Retina (tissue), 1 donor: ENCODE measurements around the gene BDH1.
"Not testable (repeated sequence)": the region's sequence is repeated elsewhere in the genome, so short reads cannot be mapped to it uniquely, and the experiment has no call there.

ENCODE experiments used
- DNase-seq: peaks from one replicate; pipeline ENCODE4 v3.0.0-alpha.2; 2016

BDH1 gene, protein sequence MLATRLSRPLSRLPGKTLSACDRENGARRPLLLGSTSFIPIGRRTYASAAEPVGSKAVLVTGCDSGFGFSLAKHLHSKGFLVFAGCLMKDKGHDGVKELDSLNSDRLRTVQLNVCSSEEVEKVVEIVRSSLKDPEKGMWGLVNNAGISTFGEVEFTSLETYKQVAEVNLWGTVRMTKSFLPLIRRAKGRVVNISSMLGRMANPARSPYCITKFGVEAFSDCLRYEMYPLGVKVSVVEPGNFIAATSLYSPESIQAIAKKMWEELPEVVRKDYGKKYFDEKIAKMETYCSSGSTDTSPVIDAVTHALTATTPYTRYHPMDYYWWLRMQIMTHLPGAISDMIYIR

GRCh38 chr3:197555281-197556261 is at the start of gene BDH1:
TSS of gene BDH1 (minus strand) at chr3:197555968. CDS start at chr3:197546443, 9,525 bp downstream.
- peak; percentile 90 for DNase-seq

DNA sequence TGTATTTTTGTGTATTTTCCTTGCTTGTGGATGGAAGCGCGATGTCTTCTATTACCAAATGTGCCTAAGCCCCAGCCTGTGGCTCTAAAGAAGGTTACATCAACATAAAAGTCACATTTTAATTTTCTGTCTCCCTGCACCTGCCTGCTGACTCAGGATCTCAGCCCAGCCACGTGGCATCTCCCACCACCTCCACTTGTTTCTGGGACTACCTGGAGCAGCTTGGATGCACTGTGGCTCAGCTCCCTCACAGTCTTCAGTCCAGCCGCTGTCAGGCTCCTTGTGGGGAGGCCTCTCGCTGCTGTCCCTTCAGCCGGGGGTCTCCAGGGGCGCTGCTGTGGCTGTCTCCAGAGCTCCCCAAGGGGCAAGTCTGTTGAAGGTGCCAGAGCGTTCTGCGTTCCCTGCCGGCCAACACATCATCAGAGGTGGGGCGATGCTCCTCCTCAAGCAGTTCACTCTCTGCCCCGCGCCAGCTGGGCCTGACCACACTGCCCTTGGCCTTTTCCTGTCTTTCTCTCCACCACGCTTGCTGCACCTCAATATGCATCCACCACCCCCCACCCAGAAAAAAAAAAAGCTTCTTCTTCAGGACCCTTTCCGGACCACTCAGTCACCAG is 47.7 kb upstream of the BDH1 start:
- no peak for DNase-seq

DNA sequence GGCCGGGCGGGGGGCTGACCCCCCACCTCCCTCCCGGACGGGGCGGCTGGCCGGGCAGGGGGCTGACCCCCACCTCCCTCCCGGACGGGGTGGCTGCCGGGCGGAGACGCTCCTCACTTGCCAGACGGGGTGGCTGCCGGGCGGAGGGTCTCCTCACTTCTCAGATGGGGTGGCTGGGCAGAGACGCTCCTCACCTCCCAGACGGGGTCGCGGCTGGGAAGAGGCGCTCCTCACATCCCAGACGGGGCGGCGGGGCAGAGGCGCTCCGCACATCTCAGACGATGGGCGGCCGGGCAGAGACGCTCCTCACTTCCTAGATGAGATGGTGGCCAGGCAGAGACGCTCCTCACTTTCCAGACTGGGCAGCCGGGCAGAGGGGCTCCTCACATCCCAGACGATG is 46.6 kb upstream of the BDH1 start:
- not testable (repeated sequence) for DNase-seq

DNA sequence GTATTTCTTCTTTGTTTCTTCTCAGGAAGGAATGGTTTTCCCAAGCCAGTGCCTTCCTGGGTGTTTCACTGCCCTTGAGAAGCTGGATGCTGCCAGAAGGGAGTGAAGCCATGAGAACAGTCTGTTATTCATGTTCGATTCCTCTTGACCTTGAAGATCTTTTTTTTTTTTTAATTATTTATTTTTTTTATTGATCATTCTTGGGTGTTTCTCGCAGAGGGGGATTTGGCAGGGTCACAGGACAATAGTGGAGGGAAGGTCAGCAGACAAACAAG is 45.7 kb upstream of the BDH1 start:
- DNase-seq: not testable (repeated sequence)

GRCh38 chr3:197600796-197601565 is 45.2 kb upstream of the BDH1 start:
- no peak for DNase-seq

- peak; percentile 91 for DNase-seq
Measured at GRCh38 chr3:197599089-197599765, 43.5 kb upstream of the BDH1 start.

DNA sequence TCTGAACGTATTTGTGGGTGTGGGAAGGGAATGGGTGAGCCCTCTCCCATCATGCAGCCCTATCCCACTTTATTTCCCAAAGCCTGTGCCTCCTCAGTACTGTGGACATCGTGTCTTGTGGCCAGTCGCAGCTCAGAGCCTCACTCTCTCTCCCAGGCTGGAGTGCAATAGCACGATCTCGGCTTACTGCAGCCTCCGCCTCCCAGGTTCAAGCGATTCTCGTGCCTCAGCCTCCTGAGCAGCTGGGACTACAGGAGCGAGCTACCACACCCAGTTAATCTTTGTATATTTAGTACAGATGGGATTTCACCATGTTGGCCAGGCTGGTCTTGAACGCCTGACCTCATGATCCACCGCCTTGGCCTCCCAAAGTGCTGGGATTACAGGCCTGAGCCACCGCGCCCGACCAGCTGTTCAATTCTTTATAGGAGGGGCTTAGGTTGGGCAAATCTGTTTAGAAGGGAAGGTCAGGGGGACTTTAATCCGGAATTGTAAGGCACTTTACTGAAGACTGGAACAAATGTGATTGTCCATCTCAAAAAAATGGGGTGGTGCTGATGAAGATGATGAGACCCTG is 42.7 kb upstream of the BDH1 start:
- DNase-seq: no peak

DNA sequence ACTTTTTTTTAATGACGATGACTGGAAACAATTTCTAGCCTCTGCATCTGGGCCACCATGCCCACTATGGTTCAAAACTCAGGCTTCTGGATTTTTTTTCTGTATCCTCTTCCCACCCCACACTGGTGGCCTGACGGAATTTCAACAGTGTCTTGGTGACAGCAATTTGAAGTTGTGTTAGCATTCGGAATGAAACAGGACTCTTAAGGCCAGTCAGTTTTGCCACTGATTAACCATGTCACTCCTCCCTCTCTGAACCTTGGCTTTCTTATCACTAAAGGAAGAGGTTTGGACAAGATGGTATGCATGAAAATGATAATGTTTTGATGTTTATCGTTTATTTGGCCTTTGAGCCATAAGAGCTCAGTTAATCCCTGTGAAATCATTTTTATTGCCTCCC is 41.6 kb upstream of the BDH1 start:
- DNase-seq: no peak

- DNase-seq: no peak
Measured at GRCh38 chr3:197595470-197596185, 39.9 kb upstream of the BDH1 start.

GRCh38 chr3:197593046-197593380 is 37.2 kb upstream of the BDH1 start:
- no peak for DNase-seq

GRCh38 chr3:197592361-197593045 is 36.7 kb upstream of the BDH1 start:
- DNase-seq: no peak

DNA sequence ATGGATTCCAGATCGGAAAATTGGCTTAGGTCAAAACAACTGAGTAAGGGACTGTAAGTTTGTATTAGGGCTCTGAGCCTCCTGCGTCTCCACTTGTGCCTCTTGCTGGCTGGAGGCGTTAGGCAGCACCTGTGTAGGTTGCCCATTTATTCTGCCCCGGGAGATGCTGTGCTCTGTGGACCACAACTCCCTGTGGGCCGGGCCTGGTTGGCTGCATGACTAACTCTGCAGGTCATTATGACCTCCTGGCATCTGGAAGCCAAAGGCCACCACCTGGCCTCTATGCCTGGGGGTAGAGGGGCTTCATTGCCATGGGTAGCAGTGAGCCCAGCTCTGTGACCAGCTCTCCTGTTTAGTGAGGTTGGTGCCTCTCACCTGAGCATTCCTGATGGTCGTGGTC is 36.0 kb upstream of the BDH1 start:
- DNase-seq: no peak

- DNase-seq: no peak
Measured at GRCh38 chr3:197590313-197590962, 34.7 kb upstream of the BDH1 start.

DNA sequence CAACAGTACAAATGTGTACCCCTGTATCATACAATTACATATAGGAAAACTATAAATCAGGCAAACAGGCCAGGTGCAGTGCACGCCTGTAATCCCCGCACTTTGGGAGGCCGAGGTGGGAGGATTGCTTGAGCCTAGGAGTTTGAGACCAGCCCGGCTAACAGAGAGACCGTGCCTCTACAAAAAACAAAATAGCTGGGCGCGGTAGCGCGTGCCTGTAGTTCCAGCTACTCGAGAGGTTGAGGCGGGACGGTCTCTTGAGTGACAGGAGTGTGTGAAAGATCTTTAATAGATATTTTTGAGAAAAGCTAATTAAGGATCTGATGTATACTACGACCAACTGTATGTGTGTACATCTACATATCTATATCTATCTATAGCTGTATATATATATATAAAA is 33.8 kb upstream of the BDH1 start:
- DNase-seq: no peak

GRCh38 chr3:197586768-197587167 is 31.0 kb upstream of the BDH1 start:
- not testable (repeated sequence) for DNase-seq

GRCh38 chr3:197586181-197586580 is 30.4 kb upstream of the BDH1 start:
- no peak for DNase-seq

DNA sequence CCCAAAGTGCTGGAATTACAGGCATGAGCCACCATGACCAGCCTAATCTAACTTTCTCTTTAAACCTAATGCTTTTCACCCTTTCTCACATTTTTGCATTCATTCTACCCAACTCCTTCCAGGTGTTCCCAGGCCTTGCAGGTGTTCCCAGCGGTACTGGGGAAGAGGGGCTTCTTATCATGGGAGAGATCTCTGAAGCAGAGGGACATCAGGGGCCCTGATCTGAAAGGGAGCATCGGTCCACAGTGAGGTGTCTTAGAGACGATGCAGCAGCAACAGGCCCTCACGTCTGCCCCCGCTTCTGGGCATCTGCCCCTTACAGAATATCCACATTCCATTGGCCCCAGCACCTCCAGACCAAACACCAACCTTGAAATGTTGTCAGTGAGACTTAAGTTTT is 29.0 kb upstream of the BDH1 start:
- no peak for DNase-seq

DNA sequence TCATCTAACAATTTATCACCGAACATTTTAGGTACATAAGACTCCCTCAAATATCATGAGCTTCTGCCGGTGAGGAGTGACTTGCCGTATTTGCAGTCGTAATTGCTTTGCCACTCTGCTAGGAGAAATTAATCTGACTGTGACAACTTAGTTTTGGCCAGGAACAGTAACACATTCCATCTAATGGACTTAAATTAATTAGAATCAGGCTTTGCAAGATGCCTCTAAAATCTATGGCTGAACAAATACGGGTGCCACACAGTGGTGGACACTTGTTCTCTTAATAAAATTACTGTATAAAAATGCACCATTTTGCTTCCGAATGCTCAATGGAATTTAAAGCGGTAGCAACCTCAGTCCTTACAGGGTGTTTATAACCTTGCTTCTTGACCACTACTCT is 27.6 kb upstream of the BDH1 start:
- DNase-seq: no peak

GRCh38 chr3:197580253-197580691 is 24.5 kb upstream of the BDH1 start:
- DNase-seq: no peak

DNA sequence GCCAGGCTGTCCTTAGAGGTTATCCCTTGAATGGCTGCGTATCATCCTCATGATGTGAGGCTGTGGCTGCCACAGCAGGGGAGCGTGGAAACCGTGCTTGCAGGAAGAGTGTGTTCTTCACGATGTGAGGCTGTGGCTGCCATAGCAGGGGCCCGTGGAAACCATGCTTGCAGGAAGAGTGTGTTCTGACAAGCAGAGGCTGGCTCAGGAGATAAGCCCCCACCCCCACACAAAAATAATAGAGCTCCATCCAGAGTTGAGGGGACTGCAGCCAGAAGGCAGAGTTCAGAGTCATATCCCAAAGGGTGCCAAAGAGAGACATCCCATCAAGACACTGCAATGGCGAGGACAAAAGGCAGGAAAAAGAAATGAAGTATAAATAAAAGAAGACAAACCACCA is 22.6 kb upstream of the BDH1 start:
- no peak for DNase-seq
